Right lobe of liver (tissue), 6 donors: ENCODE results near the gene UFD1. TPM values are rescaled to one million over a fixed set of nuclear protein-coding genes. Genes with fewer than 3 reads are reported as not detected.
A peak's percentile ranks its signal among the peaks of the same experiment; 100 is the strongest.

Experiments
- ATAC-seq, 4 donors: fragments of 200-7000 bp; cut with Tn5 transposase; one replicate each; pipeline ENCODE4 v1.9.1; 2020; ENCODE audit warnings: mild to moderate bottlenecking in 4 of 4, moderate library complexity in 4 of 4
- DNase-seq, 3 donors: peaks; one replicate each; pipeline ENCODE4 v3.0.0-alpha.2; 2020
- H3K27ac ChIP-seq, 3 donors: fragments of 200-600 bp; one replicate each; pipeline ENCODE4 v1.8.0; 2022
- H3K27me3 ChIP-seq, 2 donors: fragments of 200-600 bp; one replicate each; pipeline ENCODE4 v1.8.0; 2022
- H3K36me3 ChIP-seq, 4 donors: fragments of 200-600 bp; sonication (generic) in 1 of 4; one replicate each; pipeline versions ENCODE4 v1.5.1 to v1.8.0; 2017 to 2022; ENCODE audit warnings: control low read depth in 1 of 4
- H3K4me1 ChIP-seq, 4 donors: fragments of 200-600 bp; sonication (generic) in 1 of 4; one replicate each; pipeline versions ENCODE4 v1.5.1 to v1.8.0; 2017 to 2022; ENCODE audit warnings: control low read depth in 1 of 4
- H3K4me3 ChIP-seq, 3 donors: fragments of 200-600 bp; one replicate each; pipeline ENCODE4 v1.8.0; 2022
- H3K9me3 ChIP-seq, 4 donors: fragments of 200-600 bp; sonication (generic) in 1 of 4; one replicate each; pipeline versions ENCODE4 v1.5.1 to v1.8.0; 2017 to 2022; ENCODE audit warnings: control low read depth in 1 of 4
- POLR2A ChIP-seq: fragments of 450-650 bp; IDR thresholded peaks from one replicate; pipeline ENCODE4 v1.6.1; 2017; ENCODE audit warnings: antibody characterized with exemption, mild to moderate bottlenecking
- WGBS: methylation state at CpG from one replicate; pipeline ENCODE4 v1.1.6; 2018; ENCODE audit warnings: low coverage, low lambda C conversion rate; ENCODE audit not compliant: insufficient coverage; ENCODE audit errors: missing lambda C conversion rate; 5-methylcytosine and 5-hydroxymethylcytosine counted together
- intact Hi-C, 2 donors: fragments of 100-400 bp; cut with DNase I; formaldehyde crosslinking; loops; one replicate each; pipeline versions ENCODE4 v1.11.2 to v1.14.1; 2022
- total RNA-seq, 6 experiments: library from RNA; depleted of rRNA in 2 of 6; stranded (reverse); fragments of >200 nt in 2 of 6; fragmentation: NEBNext Ultra II Directional in 3 of 6; extraction: Animal tissue kit (Norgen Biotek cat#: 25700) in 3 of 6; gene quantifications; one replicate each; pipeline versions ENCODE4 v1.1.0 to v1.2.4, GENCODE V29; 2016 to 2023
- TF ChIP-seq, protein P1 (sequence below), 4 donors: fragments of 200-600 bp in 3 of 4; fragments of 450-650 bp in 1 of 4; IDR thresholded peaks; one replicate each; pipeline versions ENCODE4 v1.5.1 to v1.8.0; 2016 to 2022; ENCODE audit warnings: antibody characterized with exemption in 4 of 4, mild to moderate bottlenecking in 2 of 4
- donor health status: DM: no; HTN: yes; CAD: no.
- donor health status: DM: no; HTN: no; CAD: no.
- donor health status: DM: no; HTN: no; CAD: no.
- donor health status: DM: no; HTN: yes; CAD: no.
- donor health status: DM: no; HTN: yes; CAD: no.

Gene UFD1
- total RNA-seq, 6 experiments from 2014 or later, result 26.8 to 43.7 (median 32.1) TPM

GRCh38 chr22:19406846-19407245 is 72.1 kb downstream of the UFD1 start:
- Histone ChIP-seq H3K9me3 (no peaks in the 10 kb centered on the region), H3K36me3 (peaks cover 3 to 52% (median 21%) of the 10 kb centered on the region in 4 donors), H3K27ac (no peak overlapping the region), H3K4me1 (peaks cover 0 to 17% (median 3%) of the 10 kb centered on the region in 4 donors), H3K27me3 (no peaks in the 10 kb centered on the region), H3K4me3 (no peak overlapping the region)
- TF ChIP-seq, protein P1, sequence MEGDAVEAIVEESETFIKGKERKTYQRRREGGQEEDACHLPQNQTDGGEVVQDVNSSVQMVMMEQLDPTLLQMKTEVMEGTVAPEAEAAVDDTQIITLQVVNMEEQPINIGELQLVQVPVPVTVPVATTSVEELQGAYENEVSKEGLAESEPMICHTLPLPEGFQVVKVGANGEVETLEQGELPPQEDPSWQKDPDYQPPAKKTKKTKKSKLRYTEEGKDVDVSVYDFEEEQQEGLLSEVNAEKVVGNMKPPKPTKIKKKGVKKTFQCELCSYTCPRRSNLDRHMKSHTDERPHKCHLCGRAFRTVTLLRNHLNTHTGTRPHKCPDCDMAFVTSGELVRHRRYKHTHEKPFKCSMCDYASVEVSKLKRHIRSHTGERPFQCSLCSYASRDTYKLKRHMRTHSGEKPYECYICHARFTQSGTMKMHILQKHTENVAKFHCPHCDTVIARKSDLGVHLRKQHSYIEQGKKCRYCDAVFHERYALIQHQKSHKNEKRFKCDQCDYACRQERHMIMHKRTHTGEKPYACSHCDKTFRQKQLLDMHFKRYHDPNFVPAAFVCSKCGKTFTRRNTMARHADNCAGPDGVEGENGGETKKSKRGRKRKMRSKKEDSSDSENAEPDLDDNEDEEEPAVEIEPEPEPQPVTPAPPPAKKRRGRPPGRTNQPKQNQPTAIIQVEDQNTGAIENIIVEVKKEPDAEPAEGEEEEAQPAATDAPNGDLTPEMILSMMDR (IDR thresholded peaks at IDR 0.05), result no peak
- no peak for TF ChIP-seq POLR2A
- no peak for DNase-seq
- 95% methylated on average over 4 of the region's 4 CpGs for WGBS
- intact Hi-C loops, result no loop called here
- no peak for ATAC-seq

GRCh38 chr22:19406281-19406811 is 72.6 kb downstream of the UFD1 start:
- no peaks in the 10 kb centered on the region for H3K9me3 ChIP-seq
- intact Hi-C loops, result no loop called here
- no peak overlapping the region for H3K27ac ChIP-seq
- peaks cover 0 to 17% (median 3%) of the 10 kb centered on the region in 4 donors for H3K4me1 ChIP-seq
- TF ChIP-seq, protein P1 (IDR thresholded peaks at IDR 0.05), result peak in 1 of 4 donors; percentile 13
- TF ChIP-seq POLR2A, result no peak
- no peak overlapping the region for H3K4me3 ChIP-seq
- DNase-seq (no peak), ATAC-seq (peak in 1 of 4 donors; percentile 38)
- no peaks in the 10 kb centered on the region for H3K27me3 ChIP-seq
- WGBS, result 92% methylated on average over 3 of the region's 3 CpGs
- peaks cover 3 to 52% (median 21%) of the 10 kb centered on the region in 4 donors for H3K36me3 ChIP-seq

- TF ChIP-seq POLR2A, result no peak
- Histone ChIP-seq H3K4me3 (no peak overlapping the region), H3K36me3 (peaks cover 3 to 57% (median 23%) of the 10 kb centered on the region in 4 donors), H3K4me1 (peaks cover 0 to 17% (median 3%) of the 10 kb centered on the region in 4 donors), H3K27ac (peak overlapping the region in 1 of 3 donors; percentile 48), H3K9me3 (no peaks in the 10 kb centered on the region), H3K27me3 (no peaks in the 10 kb centered on the region)
- intact Hi-C loops, result no loop called here
- WGBS, result 80% methylated on average over 2 of the region's 8 CpGs
- ATAC-seq, result peak in 3 of 4 donors; percentile 28 to 41 (median 39)
- no peak for DNase-seq
Measured at GRCh38 chr22:19405652-19406051, 73.3 kb downstream of the UFD1 start.

GRCh38 chr22:19405133-19405532 is 73.9 kb downstream of the UFD1 start:
- 35% methylated on average over 4 of the region's 4 CpGs for WGBS
- intact Hi-C loops, result no loop called here
- TF ChIP-seq, protein P1 (IDR thresholded peaks at IDR 0.05), result no peak
- no peak for TF ChIP-seq POLR2A
- H3K27me3 ChIP-seq, result no peaks in the 10 kb centered on the region
- DNase-seq, result peak in 1 of 3 donors; percentile 15
- peaks cover 3 to 61% (median 23%) of the 10 kb centered on the region in 4 donors for H3K36me3 ChIP-seq
- H3K4me3 ChIP-seq, result no peak overlapping the region
- H3K9me3 ChIP-seq, result no peaks in the 10 kb centered on the region
- peaks cover 0 to 17% (median 3%) of the 10 kb centered on the region in 4 donors for H3K4me1 ChIP-seq
- peak overlapping the region in 1 of 3 donors; percentile 48 for H3K27ac ChIP-seq
- ATAC-seq, result peak in 2 of 4 donors; percentile 14 to 48

DNA sequence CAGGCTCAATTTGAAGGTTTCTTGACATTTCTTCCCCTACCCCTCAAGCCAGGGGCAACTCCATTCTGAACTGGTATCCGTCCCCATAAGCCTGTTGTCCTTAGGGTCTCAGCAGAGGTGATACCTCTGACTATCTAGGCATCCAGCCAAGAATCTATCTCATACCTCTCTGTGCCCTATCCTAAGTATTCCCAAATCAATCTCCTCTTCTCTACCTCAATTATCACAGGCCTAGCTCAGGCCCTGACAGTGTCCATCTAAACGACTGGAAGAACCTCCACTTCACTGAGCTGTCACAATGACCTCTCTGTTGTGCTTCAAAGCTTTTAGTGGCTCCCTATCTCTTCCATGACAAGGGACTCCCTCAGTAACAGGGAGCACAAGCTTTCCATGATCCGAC is 74.3 kb downstream of the UFD1 start:
- ATAC-seq (no peak), DNase-seq (peak in 1 of 3 donors; percentile 17)
- Histone ChIP-seq H3K27me3 (no peaks in the 10 kb centered on the region), H3K9me3 (no peaks in the 10 kb centered on the region), H3K36me3 (peaks cover 3 to 61% (median 23%) of the 10 kb centered on the region in 4 donors), H3K4me3 (no peak overlapping the region), H3K27ac (peak overlapping the region in 1 of 3 donors; percentile 7), H3K4me1 (peaks cover 0 to 17% (median 3%) of the 10 kb centered on the region in 4 donors)
- 91% methylated on average over 2 of the region's 3 CpGs for WGBS
- TF ChIP-seq, protein P1 (IDR thresholded peaks at IDR 0.05), result no peak
- TF ChIP-seq POLR2A, result no peak
- intact Hi-C loops, result no loop called here
